HepG2 (cell line): Measurements from ENCODE around the gene APOC1. TPM values are rescaled to one million over a fixed set of nuclear protein-coding genes. Genes with fewer than 3 reads are reported as not detected.

ENCODE experiments used
- ATAC-seq: fragments of 200-7000 bp; cut with Tn5 transposase; 3 replicates; pipeline ENCODE4 v1.9.1; 2020; ENCODE audit warnings: mild to moderate bottlenecking, moderate library complexity
- BruUV-seq: library from RNA; stranded (reverse); fragments of 400-500 nt; replicated peaks from 2 replicates; lab custom pipeline; 2021; lab: Mats Ljungman, UMichigan
- CTCF ChIA-PET: fragments of 300-600 bp; formaldehyde crosslinking; extraction: SDS; loops from one replicate; lab custom pipeline; 2021; ENCODE audit warnings: low total read pairs, inconsistent platforms, low intra/inter-chr PET ratio; lab: Yijun Ruan, JAX
- POLR2A ChIA-PET: fragments of 350-600 bp; sonication (Branson Sonifier 250); formaldehyde crosslinking; loops from one replicate; lab custom pipeline; 2020; ENCODE audit warnings: antibody characterized with exemption, inconsistent platforms; lab: Yijun Ruan, JAX
- DNase-seq: peaks from one replicate; pipeline ENCODE4 v3.0.0-alpha.2; 2015; ENCODE audit warnings: low spot score
- FAIRE-seq: peaks from 3 replicates; lab custom pipeline; 2011; peaks lifted over from hg19 to GRCh38; lab: Jason Lieb, UNC
- H2AFZ ChIP-seq: one replicate; pipeline ENCODE4 v1.6.1; 2011; ENCODE audit warnings: low read length, inconsistent platforms
- H3K27ac ChIP-seq: fragments of 300-600 bp; 3 replicates; pipeline ENCODE4 v1.8.0; 2011; ENCODE audit warnings: mixed run types, mild to moderate bottlenecking, mixed read lengths, low read length, inconsistent platforms; ENCODE audit not compliant: insufficient read depth; ENCODE audit errors: extremely low read length
- H3K27me3 ChIP-seq, 2 experiments: fragments of 200-600 bp in 1 of 2; 2 replicates in 1 of 2; 3 replicates in 1 of 2; pipeline versions ENCODE4 v1.6.0 to v1.8.0; 2011; ENCODE audit warnings: low read length in 2 of 2, mild to moderate bottlenecking in 2 of 2, moderate library complexity in 2 of 2, inconsistent platforms in 1 of 2; ENCODE audit not compliant: insufficient read depth in 2 of 2, control insufficient read depth in 1 of 2
- H3K36me3 ChIP-seq, 2 experiments: fragments of 200-600 bp in 1 of 2; replicated peaks in 1 of 2; 2 replicates in 1 of 2; 3 replicates in 1 of 2; pipeline versions ENCODE4 v1.5.1 to v1.8.0; 2011; ENCODE audit warnings: low read length in 2 of 2, inconsistent platforms in 1 of 2; ENCODE audit not compliant: insufficient read depth in 2 of 2, control insufficient read depth in 1 of 2
- H3K4me1 ChIP-seq: 2 replicates; pipeline ENCODE4 v1.5.1; 2012; ENCODE audit warnings: low read length, inconsistent platforms; ENCODE audit not compliant: insufficient read depth
- H3K4me2 ChIP-seq: 2 replicates; pipeline ENCODE4 v1.6.0; 2011; ENCODE audit warnings: low read depth, low read length, inconsistent platforms
- H3K4me3 ChIP-seq, 3 experiments: fragments of 200-600 bp in 1 of 3; sonication (generic), shearing (Covaris generic) in 1 of 3; replicated peaks in 1 of 3; 2 replicates each; pipeline ENCODE4 v1.5.1; 2011 to 2016; ENCODE audit warnings: low read length in 3 of 3, inconsistent platforms in 2 of 3, low read depth in 2 of 3, mild to moderate bottlenecking in 2 of 3, control low read depth in 1 of 3, mixed read lengths in 1 of 3; ENCODE audit not compliant: insufficient read depth in 1 of 3
- H3K79me2 ChIP-seq: one replicate; pipeline ENCODE4 v1.6.1; 2011; ENCODE audit warnings: low read length, inconsistent platforms; ENCODE audit not compliant: insufficient read depth
- H3K9ac ChIP-seq: 2 replicates; pipeline ENCODE4 v1.6.0; 2011; ENCODE audit warnings: mild to moderate bottlenecking, low read depth, low read length, inconsistent platforms; ENCODE audit not compliant: insufficient read depth
- H3K9me3 ChIP-seq: 2 replicates; pipeline ENCODE4 v1.5.1; 2012; ENCODE audit warnings: mild to moderate bottlenecking, low read length
- H4K20me1 ChIP-seq: 2 replicates; pipeline ENCODE4 v1.6.0; 2011; ENCODE audit warnings: inconsistent platforms, mild to moderate bottlenecking, low read length, moderate library complexity; ENCODE audit not compliant: insufficient read depth
- ARID3A ChIP-seq: IDR thresholded peaks from 2 replicates; pipeline ENCODE4 v1.6.1; 2012; ENCODE audit warnings: low read depth, low read length, improper control_type of control experiment
- FOXK1 ChIP-seq: sonication (generic); formaldehyde crosslinking; IDR thresholded peaks from 2 replicates; pipeline ENCODE4 v1.4.0; 2020; ENCODE audit warnings: low read depth, missing genetic modification reagents, borderline replicate concordance
- FOXP1 ChIP-seq, 2 experiments: fragments of 450-650 bp in 1 of 2; IDR thresholded peaks; 2 replicates each; pipeline ENCODE4 v1.6.1; 2017 to 2018; ENCODE audit warnings: antibody characterized with exemption in 1 of 2
- HMG20B ChIP-seq: conservative IDR thresholded peaks from 2 replicates; pipeline ENCODE4 v1.6.1; 2016; ENCODE audit warnings: missing genetic modification reagents, missing compliant biosample characterization
- ISL2 ChIP-seq: sonication (generic); formaldehyde crosslinking; IDR thresholded peaks from 2 replicates; pipeline ENCODE4 v1.5.0; 2020; ENCODE audit warnings: missing genetic modification reagents
- NFE2L2 ChIP-seq: fragments of 150-350 bp; IDR thresholded peaks from 2 replicates; pipeline ENCODE4 v1.6.1; 2014; ENCODE audit warnings: low read length
- RERE ChIP-seq: IDR thresholded peaks from 2 replicates; pipeline ENCODE4 v1.6.1; 2016; ENCODE audit warnings: low read depth, missing genetic modification reagents, missing compliant biosample characterization
- SRY ChIP-seq: sonication (generic); formaldehyde crosslinking; IDR thresholded peaks from 2 replicates; pipeline ENCODE4 v1.8.0; 2022; ENCODE audit warnings: mild to moderate bottlenecking, missing genetic modification reagents
- THRA ChIP-seq: sonication (generic); formaldehyde crosslinking; IDR thresholded peaks from 2 replicates; pipeline ENCODE4 v1.4.0; 2020; ENCODE audit warnings: missing genetic modification reagents, borderline replicate concordance
- U2AF1 ChIP-seq: fragments of 200-400 bp; formaldehyde crosslinking; optimal IDR thresholded peaks from 2 replicates; pipeline ENCODE3; 2017; ENCODE audit warnings: mild to moderate bottlenecking, low read depth, low read length
- ZFP36L1 ChIP-seq: sonication (generic); formaldehyde crosslinking; IDR thresholded peaks from 2 replicates; pipeline ENCODE4 v1.8.0; 2022; ENCODE audit warnings: mild to moderate bottlenecking, missing genetic modification reagents, moderate library complexity
- ZNF205 ChIP-seq: IDR thresholded peaks from 2 replicates; pipeline ENCODE4 v1.6.1; 2018; ENCODE audit warnings: missing biosample characterization, missing genetic modification reagents
- ZNF451 ChIP-seq: sonication (generic); formaldehyde crosslinking; IDR thresholded peaks from 2 replicates; pipeline ENCODE4 v1.5.0; 2020; ENCODE audit warnings: mild to moderate bottlenecking, missing genetic modification reagents
- ZNF614 ChIP-seq: IDR thresholded peaks from 2 replicates; pipeline ENCODE4 v1.6.1; 2018; ENCODE audit warnings: missing biosample characterization, missing genetic modification reagents, inconsistent platforms, borderline replicate concordance
- ZNF746 ChIP-seq: sonication (generic); formaldehyde crosslinking; IDR thresholded peaks from 2 replicates; pipeline ENCODE4 v1.8.0; 2022; ENCODE audit warnings: mild to moderate bottlenecking, missing genetic modification reagents
- ZSCAN29 ChIP-seq: sonication (generic); formaldehyde crosslinking; conservative IDR thresholded peaks from 2 replicates; pipeline ENCODE4 v1.4.0; 2020; ENCODE audit warnings: mild to moderate bottlenecking, missing genetic modification reagents
- WGBS: methylation state at CpG from one replicate; pipeline ENCODE4 v1.1.6; 2017; ENCODE audit warnings: low lambda C conversion rate; 5-methylcytosine and 5-hydroxymethylcytosine counted together
- in situ Hi-C: cut with HindIII; loops from 2 replicates; pipeline ENCODE4 v1.10.0; 2017; ENCODE audit warnings: low pct_unique_long_range_greater_than_20kb; ENCODE audit not compliant: extremely low pct_ligation_motif_present
- intact Hi-C: fragments of 100-400 bp; cut with micrococcal nuclease; formaldehyde crosslinking; loops from one replicate; pipeline ENCODE4 v1.10.0; 2022; ENCODE audit not compliant: unreplicated experiment
- polyA plus RNA-seq, 8 experiments: library from polyadenylated mRNA; depleted of rRNA in 3 of 8; stranded (reverse) in 7 of 8; unstranded in 1 of 8; fragments of >200 nt; fragmentation: Illumina TruSeq in 4 of 8; extraction: Trizol in 4 of 8; gene quantifications; 2 replicates each; pipeline versions ENCODE4 v1.2.1 to v1.2.3, GENCODE V29; 2011 to 2016; ENCODE audit warnings: low read depth in 4 of 8, missing spikeins in 1 of 8, mixed read lengths in 1 of 8; ENCODE audit not compliant: insufficient read depth in 1 of 8
- total RNA-seq, 5 experiments: library from RNA; depleted of rRNA; stranded (reverse); fragments of >200 nt; fragmentation: Illumina TruSeq; extraction: Trizol; gene quantifications; 2 replicates each; pipeline ENCODE4 v1.2.3, GENCODE V29; 2016; ENCODE audit warnings: low read depth in 1 of 5

The APOC1 gene
- total and polyA plus RNA-seq, 2 of the 13 experiments (the other 11 are each of a cell fraction or from before 2014, with no cell fraction given), result 600 to 1,235 TPM

- no peak overlapping the region for H2AFZ ChIP-seq
- BruUV-seq, result no TSS peak
- no peaks in the 10 kb centered on the region for H4K20me1 ChIP-seq
- peak; percentile 95 for FAIRE-seq
- H3K9me3 ChIP-seq, result no peaks in the 10 kb centered on the region
- H3K27ac ChIP-seq, result peak overlapping the region; percentile 96
- peaks cover under 1% of the 10 kb centered on the region in 2 experiments; a peak in 1 of 5 replicates for H3K36me3 ChIP-seq
- in situ Hi-C loops, result no loop called here
- intact Hi-C loops, result no loop called here
- H3K4me2 ChIP-seq, result peak overlapping the region; percentile 90
- peaks cover 93% of the 10 kb centered on the region for H3K4me1 ChIP-seq
- ATAC-seq, result peak; percentile 82
- ChIA-PET POLR2A (interaction anchor here (0.6 to 5.7 kb wide), 13 partner anchors 11 to 233 kb away, joined by 3 to 317 read pairs (median 5); partner anchors contain the start of genes APOC1, APOC2, APOE and CLPTM1), CTCF (interaction anchor here (1.7 kb wide), 1 partner anchor 21 kb away, joined by 3 read pairs; no protein-coding TSS in a partner anchor)
- H3K79me2 ChIP-seq, result peaks cover 4% of the 10 kb centered on the region
- H3K4me3 ChIP-seq, result peak overlapping the region in 2 of 3 experiments; percentile 38 to 51; a peak in 2 of 6 replicates
- peak overlapping the region; percentile 75 for H3K9ac ChIP-seq
- H3K27me3 ChIP-seq, result no peaks in the 10 kb centered on the region
- WGBS, result 4% methylated on average over 8 of the region's 8 CpGs
- DNase-seq, result peak; percentile 97
- TF ChIP-seq ZSCAN29 (CRISPR knock-in tag) (peak; percentile 98), FOXK1 (CRISPR knock-in tag) (peak; percentile 94; the same call in 1 of the 2 replicates), ZNF614 (CRISPR knock-in tag) (peak; percentile 85; the same call in 1 of the 2 replicates), ZNF451 (CRISPR knock-in tag) (peak; percentile 26; the same call in 1 of the 2 replicates), SRY (CRISPR knock-in tag) (peak; percentile 56; the same call in 1 of the 2 replicates), FOXP1 (IDR thresholded peaks at IDR 0.05) (0 out of 2 replicates have a peak, but pooled peaks have one; percentile 42), FOXP1 (CRISPR knock-in tag; IDR thresholded peaks at IDR 0.05) (peak; percentile 99), HMG20B (peak; percentile 87), ARID3A (peak; percentile 43; the same call in 1 of the 2 replicates), ZFP36L1 (CRISPR knock-in tag) (peak; percentile 51; the same call in 1 of the 2 replicates), ZNF746 (CRISPR knock-in tag) (peak; percentile 99), ZNF205 (CRISPR knock-in tag) (peak; percentile 93), U2AF1 (peak; percentile 96), RERE (CRISPR knock-in tag) (peak; percentile 95), THRA (CRISPR knock-in tag) (peak; percentile 98), ISL2 (CRISPR knock-in tag) (peak; percentile 92), NFE2L2 (peak; percentile 22; the same call in 1 of the 2 replicates)
Observed at GRCh38 chr19:44924243-44924725, 9.9 kb downstream of the APOC1 start.
